H1 (cell line): Measurements from ENCODE around the gene RNF214. TPM values are rescaled to one million over a fixed set of nuclear protein-coding genes. Genes with fewer than 3 reads are reported as not detected.

Source experiments
- CTCF ChIA-PET: fragments of 300-600 bp; sonication (Branson Sonifier 250); formaldehyde crosslinking; loops from one replicate; lab custom pipeline; 2021; ENCODE audit not compliant: partially characterized antibody; lab: Charles Lee
- POLR2A ChIA-PET: fragments of 300-600 bp; sonication (Branson Sonifier 250); formaldehyde crosslinking; loops from one replicate; lab custom pipeline; 2021; ENCODE audit warnings: inconsistent platforms; ENCODE audit not compliant: partially characterized antibody; lab: Charles Lee
- DNase-seq, 2 experiments: peaks; one replicate each; pipeline versions ENCODE4 v3.0.0 to v3.0.0-alpha.2; 2010 to 2022; ENCODE audit warnings: low spot score in 2 of 2, low read depth in 1 of 2, mixed read lengths in 1 of 2
- FAIRE-seq: peaks from 2 replicates; lab custom pipeline; 2011; peaks lifted over from hg19 to GRCh38; lab: Jason Lieb, UNC
- H2AFZ ChIP-seq: 2 replicates; pipeline ENCODE4 v1.8.1; 2012; ENCODE audit warnings: low read length, inconsistent platforms
- H2AK5ac ChIP-seq: 2 replicates; pipeline ENCODE4 v1.6.1; 2013; ENCODE audit warnings: low read depth, low read length
- H2BK120ac ChIP-seq: replicated peaks from 2 replicates; pipeline ENCODE3; 2013; ENCODE audit warnings: low read depth, low read length, inconsistent platforms
- H2BK12ac ChIP-seq: 2 replicates; pipeline ENCODE4 v1.6.1; 2013; ENCODE audit warnings: low read depth, low read length
- H2BK15ac ChIP-seq: 2 replicates; pipeline ENCODE4 v1.6.1; 2013; ENCODE audit warnings: low read length
- H2BK20ac ChIP-seq: 2 replicates; pipeline ENCODE4 v1.6.1; 2013; ENCODE audit warnings: low read length
- H2BK5ac ChIP-seq: 2 replicates; pipeline ENCODE4 v1.6.1; 2013; ENCODE audit warnings: low read depth, low read length
- H3K14ac ChIP-seq: 2 replicates; pipeline ENCODE4 v1.6.1; 2013; ENCODE audit warnings: inconsistent platforms; ENCODE audit not compliant: insufficient read length
- H3K18ac ChIP-seq: 2 replicates; pipeline ENCODE4 v1.6.1; 2013; ENCODE audit warnings: low read length; ENCODE audit errors: extremely low read depth
- H3K23ac ChIP-seq: 2 replicates; pipeline ENCODE4 v1.6.1; 2013; ENCODE audit warnings: inconsistent platforms; ENCODE audit not compliant: insufficient read length
- H3K23me2 ChIP-seq: 2 replicates; pipeline ENCODE4 v1.6.1; 2013; ENCODE audit warnings: low read depth, low read length
- H3K27ac ChIP-seq: 2 replicates; pipeline ENCODE4 v1.6.1; 2011; ENCODE audit warnings: low read depth, low read length, inconsistent platforms
- H3K27me3 ChIP-seq, 4 experiments: replicated peaks in 1 of 4; 1 replicate in 1 of 4; 2 replicates in 3 of 4; pipeline versions ENCODE4 v1.6.1 to v1.8.1; 2011 to 2013; ENCODE audit warnings: low read length in 3 of 4, mild to moderate bottlenecking in 3 of 4, inconsistent platforms in 2 of 4, mixed read lengths in 2 of 4, moderate library complexity in 1 of 4; ENCODE audit not compliant: control insufficient read depth in 3 of 4, insufficient read depth in 3 of 4; ENCODE audit errors: extremely low read depth in 1 of 4
- H3K36me3 ChIP-seq, 4 experiments: 2 replicates each; pipeline versions ENCODE4 v1.6.1 to v1.8.1; 2011 to 2013; ENCODE audit warnings: mild to moderate bottlenecking in 4 of 4, low read length in 3 of 4, moderate library complexity in 2 of 4, control low read depth in 1 of 4, inconsistent platforms in 1 of 4; ENCODE audit not compliant: insufficient read depth in 4 of 4, control insufficient read depth in 2 of 4
- H3K4ac ChIP-seq: replicated peaks from 2 replicates; pipeline ENCODE3; 2013; ENCODE audit warnings: low read length, low read depth, mixed read lengths, inconsistent platforms; ENCODE audit not compliant: insufficient read length
- H3K4me1 ChIP-seq, 4 experiments: replicated peaks in 1 of 4; 1 replicate in 1 of 4; 2 replicates in 3 of 4; pipeline versions ENCODE4 v1.6.1 to v1.8.1; 2011 to 2013; ENCODE audit warnings: low read length in 3 of 4, inconsistent platforms in 2 of 4, mixed read lengths in 1 of 4; ENCODE audit not compliant: insufficient read depth in 4 of 4, control insufficient read depth in 3 of 4
- H3K4me2 ChIP-seq, 2 experiments: 2 replicates each; pipeline versions ENCODE4 v1.6.1 to v1.8.1; 2011 to 2013; ENCODE audit warnings: low read depth in 2 of 2, low read length in 2 of 2, control low read depth in 1 of 2, inconsistent platforms in 1 of 2, mild to moderate bottlenecking in 1 of 2; ENCODE audit not compliant: insufficient read depth in 1 of 2
- H3K4me3 ChIP-seq, 4 experiments: fragments of 200-600, 300-600 bp in 1 of 4; sonication (generic), shearing (Covaris generic), sonication (Bioruptor Twin) in 1 of 4; 2 replicates each; pipeline versions ENCODE4 v1.5.1 to v1.8.1; 2011 to 2016; ENCODE audit warnings: low read length in 4 of 4, low read depth in 3 of 4, control low read depth in 2 of 4, inconsistent platforms in 2 of 4, mild to moderate bottlenecking in 2 of 4, mixed read lengths in 1 of 4, moderate library complexity in 1 of 4; ENCODE audit not compliant: insufficient read depth in 2 of 4; ENCODE audit errors: extremely low read depth in 1 of 4
- H3K56ac ChIP-seq: replicated peaks from 2 replicates; pipeline ENCODE3; 2013; ENCODE audit warnings: low read depth, mild to moderate bottlenecking, mixed read lengths, low read length, inconsistent platforms; ENCODE audit not compliant: insufficient read length
- H3K79me1 ChIP-seq: 2 replicates; pipeline ENCODE4 v1.6.1; 2013; ENCODE audit warnings: low read depth, low read length, control low read depth
- H3K79me2 ChIP-seq, 2 experiments: 2 replicates each; pipeline versions ENCODE4 v1.6.1 to v1.8.1; 2012 to 2013; ENCODE audit warnings: low read length in 2 of 2, mild to moderate bottlenecking in 2 of 2, inconsistent platforms in 1 of 2; ENCODE audit not compliant: insufficient read depth in 2 of 2, control insufficient read depth in 1 of 2
- H3K9ac ChIP-seq, 4 experiments: replicated peaks in 1 of 4; 1 replicate in 1 of 4; 2 replicates in 3 of 4; pipeline versions ENCODE4 v1.6.1 to v1.8.1; 2011 to 2013; ENCODE audit warnings: low read depth in 3 of 4, low read length in 3 of 4, control low read depth in 2 of 4, mild to moderate bottlenecking in 2 of 4, moderate library complexity in 2 of 4, inconsistent platforms in 1 of 4; ENCODE audit errors: extremely low read depth in 1 of 4
- H3K9me3 ChIP-seq, 2 experiments: 2 replicates each; pipeline versions ENCODE4 v1.6.1 to v1.8.1; 2012 to 2013; ENCODE audit warnings: mild to moderate bottlenecking in 2 of 2, moderate library complexity in 2 of 2, control low read depth in 1 of 2, inconsistent platforms in 1 of 2, low read depth in 1 of 2, low read length in 1 of 2, mixed read lengths in 1 of 2; ENCODE audit not compliant: insufficient read depth in 2 of 2
- H4K20me1 ChIP-seq, 2 experiments: replicated peaks in 1 of 2; 2 replicates each; pipeline versions ENCODE3 to v1.8.1; 2011 to 2013; ENCODE audit warnings: inconsistent platforms in 2 of 2, low read length in 2 of 2, mild to moderate bottlenecking in 1 of 2; ENCODE audit not compliant: insufficient read depth in 2 of 2, control insufficient read depth in 1 of 2
- H4K5ac ChIP-seq: 2 replicates; pipeline ENCODE4 v1.6.1; 2013; ENCODE audit warnings: low read length, low read depth, mixed read lengths, inconsistent platforms; ENCODE audit not compliant: insufficient read length
- H4K8ac ChIP-seq: 2 replicates; pipeline ENCODE4 v1.8.0; 2013; ENCODE audit warnings: mild to moderate bottlenecking, moderate library complexity, low read length, inconsistent platforms; ENCODE audit not compliant: insufficient read depth; ENCODE audit errors: extremely low read depth
- H4K91ac ChIP-seq: replicated peaks from 2 replicates; pipeline ENCODE3; 2013; ENCODE audit warnings: low read length, mixed read lengths, inconsistent platforms; ENCODE audit not compliant: insufficient read length
- CTBP2 ChIP-seq: IDR thresholded peaks from 2 replicates; pipeline ENCODE4 v1.7.0; 2011; ENCODE audit warnings: borderline replicate concordance, mild to moderate bottlenecking, moderate library complexity, mixed read lengths, low read length; ENCODE audit not compliant: insufficient read depth, insufficient read length
- FOSL1 ChIP-seq: IDR thresholded peaks from 2 replicates; pipeline ENCODE4 v1.6.1; 2011; ENCODE audit warnings: mild to moderate bottlenecking, low read depth, low read length, moderate library complexity; ENCODE audit not compliant: insufficient read depth
- HDAC2 ChIP-seq, 2 experiments: fragments of 300-600 bp in 1 of 2; sonication (generic) in 1 of 2; IDR thresholded peaks; 2 replicates each; pipeline ENCODE4 v1.6.1; 2011 to 2012; ENCODE audit warnings: low read depth in 2 of 2, low read length in 2 of 2, mild to moderate bottlenecking in 2 of 2, moderate library complexity in 2 of 2, borderline replicate concordance in 1 of 2, inconsistent platforms in 1 of 2
- TBP ChIP-seq: IDR thresholded peaks from 2 replicates; pipeline ENCODE4 v1.6.1; 2011; ENCODE audit warnings: low read depth, low read length, improper control_type of control experiment
- WGBS, 2 experiments: shearing (Covaris generic) in 1 of 2; methylation state at CpG; one replicate each; pipeline versions ENCODE4 v1.1.6 to v1.1.7; 2013 to 2015; ENCODE audit warnings: low lambda C conversion rate in 2 of 2, mixed read lengths in 2 of 2, inconsistent platforms in 1 of 2, low coverage in 1 of 2, missing lambda C conversion rate in 1 of 2; ENCODE audit not compliant: insufficient replicate concordance in 2 of 2, insufficient coverage in 1 of 2, insufficient read length in 1 of 2; ENCODE audit errors: extremely low coverage in 1 of 2, missing lambda C conversion rate in 1 of 2; 5-methylcytosine and 5-hydroxymethylcytosine counted together
- polyA plus RNA-seq, 7 experiments: library from polyadenylated mRNA; depleted of rRNA in 3 of 7; stranded (reverse) in 5 of 7; unstranded in 2 of 7; fragments of >200 nt in 5 of 7; fragments of 200-250 nt in 2 of 7; gene quantifications; 1 replicate in 5 of 7; 2 replicates in 1 of 7; 4 replicates in 1 of 7; pipeline versions ENCODE4 v1.2.1 to v1.2.3, GENCODE V29; 2011 to 2013; ENCODE audit warnings: missing spikeins in 2 of 7, mixed read lengths in 2 of 7
- total RNA-seq: library from RNA; stranded (reverse); fragmentation: NEBNext Ultra II Directional; extraction: Animal tissue kit (Norgen Biotek cat#: 25700); gene quantifications from 2 replicates; pipeline ENCODE4 v1.2.1, GENCODE V29; 2021

The RNF214 gene
- total and polyA plus RNA-seq, 2 of the 8 experiments (the other 6 are each of a cell fraction or from before 2014, with no cell fraction given), result 34.9 to 35.6 TPM

- H4K8ac ChIP-seq, result no peak overlapping the region
- no peak overlapping the region for H2BK15ac ChIP-seq
- no peaks in the 10 kb centered on the region for H4K20me1 ChIP-seq
- no peaks in the 10 kb centered on the region for H3K23me2 ChIP-seq
- H3K79me1 ChIP-seq, result no peaks in the 10 kb centered on the region
- H2AK5ac ChIP-seq, result no peak overlapping the region
- no peak overlapping the region for H3K27ac ChIP-seq
- H3K79me2 ChIP-seq, result no peaks in the 10 kb centered on the region
- no peak overlapping the region for H4K91ac ChIP-seq
- peaks cover 7 to 23% (median 15%) of the 10 kb centered on the region in 4 experiments for H3K4me1 ChIP-seq
- H3K23ac ChIP-seq, result no peak overlapping the region
- DNase-seq (no peak), FAIRE-seq (no peak)
- H3K9ac ChIP-seq, result no peak overlapping the region
- H4K5ac ChIP-seq, result no peak overlapping the region
- H3K36me3 ChIP-seq, result no peaks in the 10 kb centered on the region
- H2AFZ ChIP-seq, result no peak overlapping the region
- CTCF ChIA-PET, result interaction anchor here (1.0 to 1.7 kb wide), 3 partner anchors 51 to 90 kb away, joined by 3 to 4 read pairs (median 3); no protein-coding TSS in a partner anchor
- no peak overlapping the region for H3K18ac ChIP-seq
- H3K14ac ChIP-seq, result no peak overlapping the region
- no peak overlapping the region for H2BK12ac ChIP-seq
- POLR2A ChIA-PET, result interaction anchor here (1.7 kb wide), 1 partner anchor 11 kb away, joined by 4 read pairs; the partner anchor contains the start of gene BACE1-AS
- no peak overlapping the region for H3K4me2 ChIP-seq
- WGBS, 2 experiments, result 87% methylated on average over 7 of the region's 7 CpGs; no CpG with 5 or more reads in 1 of the 2 experiments
- TF ChIP-seq HDAC2 (IDR thresholded peaks at IDR 0.05; ENCODE audit: borderline replicate concordance in 1 of 2, low read depth in 2 of 2, low read length in 2 of 2) (no peak), FOSL1 (no peak), CTBP2 (no peak), TBP (no peak)
- no peak overlapping the region for H2BK5ac ChIP-seq
- H3K4me3 ChIP-seq, result no peak overlapping the region
- H2BK120ac ChIP-seq, result no peak overlapping the region
- H3K56ac ChIP-seq, result no peak overlapping the region
- no peaks in the 10 kb centered on the region for H3K9me3 ChIP-seq
- H2BK20ac ChIP-seq, result no peak overlapping the region
- H3K27me3 ChIP-seq, result no peaks in the 10 kb centered on the region
- H3K4ac ChIP-seq, result no peak overlapping the region
Measured at GRCh38 chr11:117302228-117302627, 69.8 kb downstream of the RNF214 start.
